PC-3 (cell line): ENCODE measurements around the gene OPRL1.

Source experiments
- EZH2 ChIP-seq: fragments of 300-600 bp; sonication (generic); IDR thresholded peaks from one replicate; pipeline ENCODE4 v1.6.1; 2017; ENCODE audit warnings: antibody characterized with exemption, mild to moderate bottlenecking, low read length; ENCODE audit not compliant: unreplicated experiment
- TF ChIP-seq, protein P1 (sequence below): fragments of 300-600 bp; sonication (generic); conservative IDR thresholded peaks from 2 replicates; pipeline ENCODE4 v1.5.1; 2017; ENCODE audit warnings: antibody characterized with exemption, low read depth, mild to moderate bottlenecking, low read length

DNA sequence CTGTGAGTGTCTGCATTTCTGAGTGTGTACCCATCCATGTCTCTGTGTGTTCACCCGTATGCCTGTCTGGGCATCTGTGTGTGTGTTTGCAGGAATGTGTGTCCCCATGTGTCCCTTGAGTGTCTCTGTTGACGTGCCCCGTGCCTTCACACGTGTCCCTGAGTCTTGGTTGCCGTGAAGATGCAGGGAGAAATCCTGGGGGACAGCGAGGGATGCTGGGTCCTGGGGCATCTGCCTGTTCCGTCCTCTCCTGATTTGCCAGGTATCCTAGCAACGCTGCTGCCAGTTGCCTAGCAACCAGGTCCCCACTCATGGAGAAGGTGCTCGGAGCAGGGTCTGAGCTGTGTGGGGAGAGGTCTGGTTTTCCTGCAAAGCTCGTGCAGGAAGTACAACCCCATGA is 10.3 kb downstream of the OPRL1 start:
- TF ChIP-seq EZH2 = no peak
- TF ChIP-seq, protein P1, sequence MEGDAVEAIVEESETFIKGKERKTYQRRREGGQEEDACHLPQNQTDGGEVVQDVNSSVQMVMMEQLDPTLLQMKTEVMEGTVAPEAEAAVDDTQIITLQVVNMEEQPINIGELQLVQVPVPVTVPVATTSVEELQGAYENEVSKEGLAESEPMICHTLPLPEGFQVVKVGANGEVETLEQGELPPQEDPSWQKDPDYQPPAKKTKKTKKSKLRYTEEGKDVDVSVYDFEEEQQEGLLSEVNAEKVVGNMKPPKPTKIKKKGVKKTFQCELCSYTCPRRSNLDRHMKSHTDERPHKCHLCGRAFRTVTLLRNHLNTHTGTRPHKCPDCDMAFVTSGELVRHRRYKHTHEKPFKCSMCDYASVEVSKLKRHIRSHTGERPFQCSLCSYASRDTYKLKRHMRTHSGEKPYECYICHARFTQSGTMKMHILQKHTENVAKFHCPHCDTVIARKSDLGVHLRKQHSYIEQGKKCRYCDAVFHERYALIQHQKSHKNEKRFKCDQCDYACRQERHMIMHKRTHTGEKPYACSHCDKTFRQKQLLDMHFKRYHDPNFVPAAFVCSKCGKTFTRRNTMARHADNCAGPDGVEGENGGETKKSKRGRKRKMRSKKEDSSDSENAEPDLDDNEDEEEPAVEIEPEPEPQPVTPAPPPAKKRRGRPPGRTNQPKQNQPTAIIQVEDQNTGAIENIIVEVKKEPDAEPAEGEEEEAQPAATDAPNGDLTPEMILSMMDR = no peak
